GM23338 (cell line): ENCODE measurements around the gene CCDC63.

Experiments used
- CREB1 ChIP-seq: fragments of 250-450 bp; sonication (Bioruptor Pico); IDR thresholded peaks from 2 replicates; pipeline ENCODE4 v1.5.0; 2020; ENCODE audit warnings: low read depth, mild to moderate bottlenecking, moderate library complexity
- EZH2 ChIP-seq: fragments of 200-600 bp; sonication (generic); IDR thresholded peaks from one replicate; pipeline ENCODE4 v1.8.0; 2017; ENCODE audit warnings: antibody characterized with exemption, mild to moderate bottlenecking, low read depth; ENCODE audit not compliant: unreplicated experiment
- EZH2phosphoT487 ChIP-seq: fragments of 200-600 bp; sonication (generic); IDR thresholded peaks from one replicate; pipeline ENCODE4 v1.8.1; 2018; ENCODE audit warnings: antibody characterized with exemption; ENCODE audit not compliant: unreplicated experiment
- JUNB ChIP-seq: IDR thresholded peaks from one replicate; pipeline ENCODE4 v1.6.1; 2016; ENCODE audit warnings: antibody characterized with exemption; ENCODE audit not compliant: unreplicated experiment
- NANOG ChIP-seq: IDR thresholded peaks from 2 replicates; pipeline ENCODE4 v1.6.1; 2016; ENCODE audit warnings: antibody characterized with exemption, borderline replicate concordance
- POLR2AphosphoS5 ChIP-seq: IDR thresholded peaks from 2 replicates; pipeline ENCODE4 v1.6.1; 2016; ENCODE audit warnings: antibody characterized with exemption, low read depth
- STAT1 ChIP-seq: IDR thresholded peaks from one replicate; pipeline ENCODE4 v1.6.1; 2016; ENCODE audit warnings: antibody characterized with exemption; ENCODE audit not compliant: unreplicated experiment
- ZNF331 ChIP-seq: fragments of 250-450 bp; sonication (Bioruptor Pico); IDR thresholded peaks from 2 replicates; pipeline ENCODE4 v1.5.0; 2020; ENCODE audit warnings: low read depth, mild to moderate bottlenecking, moderate library complexity
- TF ChIP-seq, protein P1 (sequence below), 2 experiments: fragments of 200-600 bp in 1 of 2; sonication (generic) in 1 of 2; conservative IDR thresholded peaks; 2 replicates each; pipeline versions ENCODE4 v1.5.1 to v1.6.1; 2016 to 2017; ENCODE audit warnings: antibody characterized with exemption in 2 of 2, low read depth in 2 of 2, mild to moderate bottlenecking in 2 of 2, moderate library complexity in 1 of 2
- TF ChIP-seq, protein P2 (sequence below): IDR thresholded peaks from one replicate; pipeline ENCODE4 v1.6.1; 2018; ENCODE audit warnings: antibody characterized with exemption; ENCODE audit not compliant: unreplicated experiment
- TF ChIP-seq, protein P3 (sequence below): IDR thresholded peaks from 2 replicates; pipeline ENCODE4 v1.6.1; 2016; ENCODE audit warnings: antibody characterized with exemption

DNA sequence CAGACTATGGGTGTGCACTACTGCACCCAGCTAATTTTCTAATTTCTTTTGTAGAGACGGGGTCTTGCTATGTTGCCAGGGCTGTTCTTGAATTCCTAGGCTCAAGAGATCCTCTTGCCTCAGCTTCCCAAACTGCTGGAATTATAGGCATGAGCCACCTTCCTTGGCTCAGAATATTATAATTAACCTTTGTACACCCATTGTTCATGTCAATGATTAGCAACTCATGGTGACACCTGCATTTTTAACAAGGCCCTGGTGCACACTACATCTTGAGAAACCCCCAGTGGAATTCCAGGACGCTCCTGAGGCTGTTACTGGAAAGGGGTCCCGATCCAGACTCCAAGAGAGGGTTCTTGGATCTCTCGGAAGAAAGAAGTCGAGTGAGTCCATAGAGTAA, 28.3 kb upstream of the CCDC63 start:
- TF ChIP-seq, protein P1, sequence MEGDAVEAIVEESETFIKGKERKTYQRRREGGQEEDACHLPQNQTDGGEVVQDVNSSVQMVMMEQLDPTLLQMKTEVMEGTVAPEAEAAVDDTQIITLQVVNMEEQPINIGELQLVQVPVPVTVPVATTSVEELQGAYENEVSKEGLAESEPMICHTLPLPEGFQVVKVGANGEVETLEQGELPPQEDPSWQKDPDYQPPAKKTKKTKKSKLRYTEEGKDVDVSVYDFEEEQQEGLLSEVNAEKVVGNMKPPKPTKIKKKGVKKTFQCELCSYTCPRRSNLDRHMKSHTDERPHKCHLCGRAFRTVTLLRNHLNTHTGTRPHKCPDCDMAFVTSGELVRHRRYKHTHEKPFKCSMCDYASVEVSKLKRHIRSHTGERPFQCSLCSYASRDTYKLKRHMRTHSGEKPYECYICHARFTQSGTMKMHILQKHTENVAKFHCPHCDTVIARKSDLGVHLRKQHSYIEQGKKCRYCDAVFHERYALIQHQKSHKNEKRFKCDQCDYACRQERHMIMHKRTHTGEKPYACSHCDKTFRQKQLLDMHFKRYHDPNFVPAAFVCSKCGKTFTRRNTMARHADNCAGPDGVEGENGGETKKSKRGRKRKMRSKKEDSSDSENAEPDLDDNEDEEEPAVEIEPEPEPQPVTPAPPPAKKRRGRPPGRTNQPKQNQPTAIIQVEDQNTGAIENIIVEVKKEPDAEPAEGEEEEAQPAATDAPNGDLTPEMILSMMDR (conservative IDR thresholded peaks at IDR 0.05; ENCODE audit: low read depth in 2 of 2), result no peak
- TF ChIP-seq STAT1, result no peak
- TF ChIP-seq JUNB, result no peak
- no peak for TF ChIP-seq POLR2AphosphoS5
- TF ChIP-seq, protein P2, sequence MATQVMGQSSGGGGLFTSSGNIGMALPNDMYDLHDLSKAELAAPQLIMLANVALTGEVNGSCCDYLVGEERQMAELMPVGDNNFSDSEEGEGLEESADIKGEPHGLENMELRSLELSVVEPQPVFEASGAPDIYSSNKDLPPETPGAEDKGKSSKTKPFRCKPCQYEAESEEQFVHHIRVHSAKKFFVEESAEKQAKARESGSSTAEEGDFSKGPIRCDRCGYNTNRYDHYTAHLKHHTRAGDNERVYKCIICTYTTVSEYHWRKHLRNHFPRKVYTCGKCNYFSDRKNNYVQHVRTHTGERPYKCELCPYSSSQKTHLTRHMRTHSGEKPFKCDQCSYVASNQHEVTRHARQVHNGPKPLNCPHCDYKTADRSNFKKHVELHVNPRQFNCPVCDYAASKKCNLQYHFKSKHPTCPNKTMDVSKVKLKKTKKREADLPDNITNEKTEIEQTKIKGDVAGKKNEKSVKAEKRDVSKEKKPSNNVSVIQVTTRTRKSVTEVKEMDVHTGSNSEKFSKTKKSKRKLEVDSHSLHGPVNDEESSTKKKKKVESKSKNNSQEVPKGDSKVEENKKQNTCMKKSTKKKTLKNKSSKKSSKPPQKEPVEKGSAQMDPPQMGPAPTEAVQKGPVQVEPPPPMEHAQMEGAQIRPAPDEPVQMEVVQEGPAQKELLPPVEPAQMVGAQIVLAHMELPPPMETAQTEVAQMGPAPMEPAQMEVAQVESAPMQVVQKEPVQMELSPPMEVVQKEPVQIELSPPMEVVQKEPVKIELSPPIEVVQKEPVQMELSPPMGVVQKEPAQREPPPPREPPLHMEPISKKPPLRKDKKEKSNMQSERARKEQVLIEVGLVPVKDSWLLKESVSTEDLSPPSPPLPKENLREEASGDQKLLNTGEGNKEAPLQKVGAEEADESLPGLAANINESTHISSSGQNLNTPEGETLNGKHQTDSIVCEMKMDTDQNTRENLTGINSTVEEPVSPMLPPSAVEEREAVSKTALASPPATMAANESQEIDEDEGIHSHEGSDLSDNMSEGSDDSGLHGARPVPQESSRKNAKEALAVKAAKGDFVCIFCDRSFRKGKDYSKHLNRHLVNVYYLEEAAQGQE, result no peak
- no peak for TF ChIP-seq EZH2phosphoT487
- no peak for TF ChIP-seq CREB1
- TF ChIP-seq, protein P3, sequence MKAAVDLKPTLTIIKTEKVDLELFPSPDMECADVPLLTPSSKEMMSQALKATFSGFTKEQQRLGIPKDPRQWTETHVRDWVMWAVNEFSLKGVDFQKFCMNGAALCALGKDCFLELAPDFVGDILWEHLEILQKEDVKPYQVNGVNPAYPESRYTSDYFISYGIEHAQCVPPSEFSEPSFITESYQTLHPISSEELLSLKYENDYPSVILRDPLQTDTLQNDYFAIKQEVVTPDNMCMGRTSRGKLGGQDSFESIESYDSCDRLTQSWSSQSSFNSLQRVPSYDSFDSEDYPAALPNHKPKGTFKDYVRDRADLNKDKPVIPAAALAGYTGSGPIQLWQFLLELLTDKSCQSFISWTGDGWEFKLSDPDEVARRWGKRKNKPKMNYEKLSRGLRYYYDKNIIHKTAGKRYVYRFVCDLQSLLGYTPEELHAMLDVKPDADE, result no peak
- no peak for TF ChIP-seq EZH2
- no peak for TF ChIP-seq ZNF331 (CRISPR knock-in tag)
- TF ChIP-seq NANOG, result no peak
